Activated naive CD4-positive, alpha-beta T cell treated with anti-CD3 and anti-CD28 coated beads for 36 hours (primary cell): Measurements from ENCODE around the gene UBE2D1. TPM values are rescaled to one million over a fixed set of nuclear protein-coding genes. Genes with fewer than 3 reads are reported as not detected.
"Not testable (repeated sequence)": the region's sequence is repeated elsewhere in the genome, so short reads cannot be mapped to it uniquely, and the experiment has no call there.

ENCODE experiments used
- CTCF ChIA-PET: fragments of 350-600 bp; sonication (Branson Sonifier 250); formaldehyde crosslinking; loops from one replicate; lab custom pipeline; 2021; ENCODE audit warnings: antibody characterized with exemption; lab: Charles Lee
- DNase-seq: peaks from one replicate; pipeline ENCODE4 v3.0.0-alpha.2; 2020
- H3K27ac Mint-ChIP-seq: one replicate; pipeline ENCODE4 v1.8.0; 2021; ENCODE audit warnings: mild to moderate bottlenecking, mixed read lengths
- H3K27me3 Mint-ChIP-seq: one replicate; pipeline ENCODE4 v1.8.0; 2021; ENCODE audit warnings: low read depth, mixed read lengths
- H3K36me3 Mint-ChIP-seq: one replicate; pipeline ENCODE4 v1.8.0; 2021; ENCODE audit warnings: low read depth, mixed read lengths
- H3K4me1 Mint-ChIP-seq: one replicate; pipeline ENCODE4 v1.8.0; 2021; ENCODE audit warnings: low read depth, mixed read lengths
- H3K4me3 Mint-ChIP-seq: one replicate; pipeline ENCODE4 v1.8.0; 2021; ENCODE audit warnings: mild to moderate bottlenecking, moderate library complexity, mixed read lengths
- H3K9me3 Mint-ChIP-seq: one replicate; pipeline ENCODE4 v1.8.0; 2021; ENCODE audit warnings: mixed read lengths
- intact Hi-C: fragments of 100-400 bp; cut with micrococcal nuclease; formaldehyde crosslinking; loops from one replicate; pipeline ENCODE4 v1.15.1; 2023
- total RNA-seq, 2 experiments: library from RNA; stranded (reverse); gene quantifications; one replicate each; pipeline ENCODE4 v1.2.3, GENCODE V29; 2021

The UBE2D1 gene
- total RNA-seq, 2 experiments from 2014 or later: 8.7 to 9.3 TPM

DNA sequence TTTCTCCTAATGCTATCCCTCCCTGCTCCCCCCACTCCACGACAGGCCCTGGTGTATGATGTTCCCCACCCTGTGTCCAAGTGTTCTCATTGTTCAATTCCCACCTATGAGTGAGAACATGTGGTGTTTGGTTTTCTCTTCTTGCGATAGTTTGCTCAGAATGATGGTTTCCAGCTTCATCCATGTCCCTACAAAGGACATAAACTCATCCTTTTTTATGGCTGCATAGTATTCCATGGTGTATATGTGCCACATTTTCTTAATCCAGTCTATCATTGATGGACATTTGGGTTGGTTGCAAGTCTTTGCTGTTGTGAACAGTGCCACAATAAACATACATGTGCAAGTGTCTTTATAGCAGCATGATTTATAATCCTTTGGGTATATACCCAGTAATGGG, 83.1 kb downstream of the UBE2D1 start:
- intact Hi-C loops, H3K9me3 Mint-ChIP-seq, H3K4me3 Mint-ChIP-seq, H3K36me3 Mint-ChIP-seq, CTCF ChIA-PET, H3K27ac Mint-ChIP-seq, H3K4me1 Mint-ChIP-seq, DNase-seq: not testable (repeated sequence)
- peaks cover 15% of the 10 kb centered on the region for H3K27me3 Mint-ChIP-seq

Other genes with a start within 250 kb of the UBE2D1 start
- 1 to 10 TPM; 5.6 TPM for gene IPMK, start 67.1 kb upstream of the UBE2D1 start, total RNA-seq
- 10 to 100 TPM; 52.7 to 55.0 TPM for gene CISD1, start 65.8 kb upstream of the UBE2D1 start, total RNA-seq
- 10 to 100 TPM; 87.7 to 91.8 TPM for gene TFAM, start 50.4 kb downstream of the UBE2D1 start, total RNA-seq
- not detected for gene BICC1, start 177.9 kb downstream of the UBE2D1 start, total RNA-seq